Activated CD8-positive, alpha-beta memory T cell treated with anti-CD3 and anti-CD28 coated beads, Interleukin-2, amount 10 ng/mL, durations not matched to agents 7 days and 5 days (primary cell): Measurements from ENCODE around the gene RTN4RL1. TPM values are rescaled to one million over a fixed set of nuclear protein-coding genes. Genes with fewer than 3 reads are reported as not detected.

Experiments used
- ATAC-seq: fragments of 150-1000 bp; cut with Tn5 transposase; one replicate; pipeline ENCODE4 v1.10.0; 2021; ENCODE audit warnings: moderate library complexity
- CTCF ChIA-PET: fragments of 350-600 bp; sonication (Branson Sonifier 250); formaldehyde crosslinking; loops from one replicate; lab custom pipeline; 2021; ENCODE audit warnings: antibody characterized with exemption; lab: Charles Lee
- DNase-seq: peaks from one replicate; pipeline ENCODE4 v3.0.0-alpha.2; 2020
- H3K27ac Mint-ChIP-seq: one replicate; pipeline ENCODE4 v1.8.0; 2021; ENCODE audit warnings: mild to moderate bottlenecking, mixed read lengths
- H3K27me3 Mint-ChIP-seq: one replicate; pipeline ENCODE4 v1.8.0; 2021; ENCODE audit warnings: mixed read lengths
- H3K36me3 Mint-ChIP-seq: one replicate; pipeline ENCODE4 v1.8.0; 2021; ENCODE audit warnings: mild to moderate bottlenecking, mixed read lengths
- H3K4me1 Mint-ChIP-seq: one replicate; pipeline ENCODE4 v1.8.0; 2021; ENCODE audit warnings: mixed read lengths
- H3K4me3 Mint-ChIP-seq: one replicate; pipeline ENCODE4 v1.8.0; 2021; ENCODE audit warnings: mild to moderate bottlenecking, moderate library complexity, mixed read lengths
- H3K9me3 Mint-ChIP-seq: one replicate; pipeline ENCODE4 v1.8.0; 2022; ENCODE audit warnings: low read depth, mixed read lengths
- total RNA-seq, 2 experiments: library from RNA; stranded (reverse); gene quantifications; one replicate each; pipeline ENCODE4 v1.2.3, GENCODE V29; 2021

The RTN4RL1 gene
- total RNA-seq, 2 experiments from 2014 or later, result 0.09 to 0.45 TPM

- no peak overlapping the region for H3K4me3 Mint-ChIP-seq
- CTCF ChIA-PET, result no interaction called here
- H3K36me3 Mint-ChIP-seq, result no peaks in the 10 kb centered on the region
- DNase-seq, result no peak
- H3K4me1 Mint-ChIP-seq, result no peaks in the 10 kb centered on the region
- no peak overlapping the region for H3K27ac Mint-ChIP-seq
- H3K9me3 Mint-ChIP-seq, result no peaks in the 10 kb centered on the region
- ATAC-seq, result no peak
- H3K27me3 Mint-ChIP-seq, result no peaks in the 10 kb centered on the region
Measured at GRCh38 chr17:1959871-1960544, 65.1 kb downstream of the RTN4RL1 start.

- no peak overlapping the region for H3K27ac Mint-ChIP-seq
- H3K27me3 Mint-ChIP-seq, result no peaks in the 10 kb centered on the region
- ATAC-seq (no peak), DNase-seq (no peak)
- no peak overlapping the region for H3K4me3 Mint-ChIP-seq
- no peaks in the 10 kb centered on the region for H3K9me3 Mint-ChIP-seq
- CTCF ChIA-PET, result no interaction called here
- no peaks in the 10 kb centered on the region for H3K36me3 Mint-ChIP-seq
- no peaks in the 10 kb centered on the region for H3K4me1 Mint-ChIP-seq
Measured at GRCh38 chr17:1958134-1958881, 66.8 kb downstream of the RTN4RL1 start.

- H3K4me1 Mint-ChIP-seq, result no peaks in the 10 kb centered on the region
- DNase-seq, result no peak
- H3K4me3 Mint-ChIP-seq, result no peak overlapping the region
- no peaks in the 10 kb centered on the region for H3K27me3 Mint-ChIP-seq
- no peak overlapping the region for H3K27ac Mint-ChIP-seq
- no peak for ATAC-seq
- no peaks in the 10 kb centered on the region for H3K36me3 Mint-ChIP-seq
- CTCF ChIA-PET, result no interaction called here
- H3K9me3 Mint-ChIP-seq, result no peaks in the 10 kb centered on the region
Measured at GRCh38 chr17:1957037-1957436, 68.1 kb downstream of the RTN4RL1 start.

GRCh38 chr17:1956134-1956533 is 69.0 kb downstream of the RTN4RL1 start:
- no peak overlapping the region for H3K4me3 Mint-ChIP-seq
- H3K9me3 Mint-ChIP-seq, result no peaks in the 10 kb centered on the region
- CTCF ChIA-PET, result no interaction called here

GRCh38 chr17:1953831-1954230 is 71.3 kb downstream of the RTN4RL1 start:
- CTCF ChIA-PET, result no interaction called here
- Mint-ChIP-seq H3K9me3 (no peaks in the 10 kb centered on the region), H3K27me3 (no peaks in the 10 kb centered on the region), H3K4me1 (no peaks in the 10 kb centered on the region), H3K4me3 (no peak overlapping the region), H3K36me3 (no peaks in the 10 kb centered on the region), H3K27ac (no peak overlapping the region)
- ATAC-seq, result no peak
- no peak for DNase-seq

More at GRCh38 chr17:1956134-1956533, 69.0 kb downstream of the RTN4RL1 start:
- Mint-ChIP-seq H3K36me3 (no peaks in the 10 kb centered on the region), H3K4me1 (no peaks in the 10 kb centered on the region), H3K27me3 (no peaks in the 10 kb centered on the region), H3K27ac (no peak overlapping the region)
- ATAC-seq, result no peak
- DNase-seq, result no peak

GRCh38 chr17:1951920-1952319 is 73.2 kb downstream of the RTN4RL1 start:
- no peaks in the 10 kb centered on the region for H3K36me3 Mint-ChIP-seq
- H3K27me3 Mint-ChIP-seq, result no peaks in the 10 kb centered on the region
- H3K4me3 Mint-ChIP-seq, result no peak overlapping the region
- CTCF ChIA-PET, result no interaction called here
- H3K27ac Mint-ChIP-seq, result no peak overlapping the region
- ATAC-seq, result no peak
- no peaks in the 10 kb centered on the region for H3K9me3 Mint-ChIP-seq
- no peak for DNase-seq
- H3K4me1 Mint-ChIP-seq, result no peaks in the 10 kb centered on the region

GRCh38 chr17:1949754-1950153 is 75.4 kb downstream of the RTN4RL1 start:
- CTCF ChIA-PET, result no interaction called here
- DNase-seq, result no peak
- no peak for ATAC-seq
- Mint-ChIP-seq H3K4me1 (no peaks in the 10 kb centered on the region), H3K27ac (no peak overlapping the region), H3K27me3 (no peaks in the 10 kb centered on the region), H3K36me3 (no peaks in the 10 kb centered on the region), H3K9me3 (no peaks in the 10 kb centered on the region), H3K4me3 (no peak overlapping the region)

- ATAC-seq, result no peak
- no peak for DNase-seq
- Mint-ChIP-seq H3K4me1 (no peaks in the 10 kb centered on the region), H3K27ac (no peak overlapping the region), H3K4me3 (no peak overlapping the region), H3K27me3 (no peaks in the 10 kb centered on the region), H3K36me3 (no peaks in the 10 kb centered on the region), H3K9me3 (no peaks in the 10 kb centered on the region)
- CTCF ChIA-PET, result no interaction called here
Measured at GRCh38 chr17:1948517-1948825, 76.7 kb downstream of the RTN4RL1 start.

- no peak overlapping the region for H3K27ac Mint-ChIP-seq
- H3K36me3 Mint-ChIP-seq, result no peaks in the 10 kb centered on the region
- H3K4me3 Mint-ChIP-seq, result no peak overlapping the region
- ATAC-seq, result no peak
- no peak for DNase-seq
- H3K4me1 Mint-ChIP-seq, result no peaks in the 10 kb centered on the region
- no peaks in the 10 kb centered on the region for H3K9me3 Mint-ChIP-seq
- H3K27me3 Mint-ChIP-seq, result no peaks in the 10 kb centered on the region
- CTCF ChIA-PET, result no interaction called here
Measured at GRCh38 chr17:1947743-1948516, 77.2 kb downstream of the RTN4RL1 start.

- no peak overlapping the region for H3K4me3 Mint-ChIP-seq
Measured at GRCh38 chr17:1947229-1947742, 77.8 kb downstream of the RTN4RL1 start.

GRCh38 chr17:1946021-1946932 is 78.9 kb downstream of the RTN4RL1 start:
- H3K4me1 Mint-ChIP-seq, result no peaks in the 10 kb centered on the region
- no peaks in the 10 kb centered on the region for H3K9me3 Mint-ChIP-seq

More at GRCh38 chr17:1947229-1947742, 77.8 kb downstream of the RTN4RL1 start:
- Mint-ChIP-seq H3K9me3 (no peaks in the 10 kb centered on the region), H3K27ac (no peak overlapping the region), H3K4me1 (no peaks in the 10 kb centered on the region), H3K36me3 (no peaks in the 10 kb centered on the region), H3K27me3 (no peaks in the 10 kb centered on the region)
- DNase-seq, result no peak
- no peak for ATAC-seq
- CTCF ChIA-PET, result no interaction called here

GRCh38 chr17:1945621-1946020 is 79.5 kb downstream of the RTN4RL1 start:
- CTCF ChIA-PET, result no interaction called here

More at GRCh38 chr17:1946021-1946932, 78.9 kb downstream of the RTN4RL1 start:
- ATAC-seq, result no peak
- CTCF ChIA-PET, result no interaction called here
- no peak overlapping the region for H3K4me3 Mint-ChIP-seq
- H3K27me3 Mint-ChIP-seq, result no peaks in the 10 kb centered on the region
- no peak overlapping the region for H3K27ac Mint-ChIP-seq
- no peaks in the 10 kb centered on the region for H3K36me3 Mint-ChIP-seq
- DNase-seq, result no peak

GRCh38 chr17:1943436-1943831 is 81.7 kb downstream of the RTN4RL1 start:
- CTCF ChIA-PET, result no interaction called here
- Mint-ChIP-seq H3K4me1 (no peaks in the 10 kb centered on the region), H3K9me3 (no peaks in the 10 kb centered on the region), H3K36me3 (no peaks in the 10 kb centered on the region), H3K27ac (no peak overlapping the region), H3K4me3 (no peak overlapping the region), H3K27me3 (no peaks in the 10 kb centered on the region)
- DNase-seq (no peak), ATAC-seq (no peak)

More at GRCh38 chr17:1945621-1946020, 79.5 kb downstream of the RTN4RL1 start:
- ATAC-seq (no peak), DNase-seq (no peak)
- Mint-ChIP-seq H3K27ac (no peak overlapping the region), H3K4me1 (no peaks in the 10 kb centered on the region), H3K9me3 (no peaks in the 10 kb centered on the region), H3K36me3 (no peaks in the 10 kb centered on the region), H3K27me3 (no peaks in the 10 kb centered on the region), H3K4me3 (no peak overlapping the region)
